Testis (tissue), 3 donors: ENCODE data around the gene WWP2. TPM values are rescaled to one million over a fixed set of nuclear protein-coding genes. Genes with fewer than 3 reads are reported as not detected.
A peak's percentile ranks its signal among the peaks of the same experiment; 100 is the strongest.
"Not testable (repeated sequence)": the region's sequence is repeated elsewhere in the genome, so short reads cannot be mapped to it uniquely, and the experiment has no call there.

Experiments used
- DNase-seq: peaks from one replicate; pipeline ENCODE4 v3.0.0-alpha.2; 2019
- H3K27ac ChIP-seq, 2 donors: fragments of 200-600 bp; sonication (generic); one replicate each; pipeline ENCODE4 v1.5.1; 2019
- H3K27me3 ChIP-seq: fragments of 200-600 bp; sonication (generic); one replicate; pipeline ENCODE4 v1.5.1; 2019
- H3K36me3 ChIP-seq: fragments of 200-600 bp; sonication (generic); one replicate; pipeline ENCODE4 v1.5.1; 2017; ENCODE audit warnings: low read depth; ENCODE audit errors: missing control alignments
- H3K4me1 ChIP-seq: fragments of 200-600 bp; sonication (generic); one replicate; pipeline ENCODE4 v1.5.1; 2019
- H3K4me3 ChIP-seq, 2 donors: fragments of 200-600 bp; sonication (generic); one replicate each; pipeline ENCODE4 v1.5.1; 2017 to 2019
- H3K9me3 ChIP-seq: fragments of 200-600 bp; sonication (generic); one replicate; pipeline ENCODE4 v1.5.1; 2017
- POLR2A ChIP-seq: fragments of 450-650 bp; IDR thresholded peaks from one replicate; pipeline ENCODE4 v1.6.1; 2017; ENCODE audit warnings: antibody characterized with exemption, mild to moderate bottlenecking, moderate library complexity
- WGBS, 2 donors: methylation state at CpG; one replicate each; pipeline ENCODE4 v1.1.5; 2018; 5-methylcytosine and 5-hydroxymethylcytosine counted together
- intact Hi-C: fragments of 100-400 bp; cut with DNase I; formaldehyde crosslinking; loops from one replicate; pipeline ENCODE4 v1.15.1; 2023; ENCODE audit warnings: low total_unique reads
- polyA plus RNA-seq: library from polyadenylated mRNA; stranded (reverse); fragments of 350-450 nt; fragmentation: Illumina TruSeq; extraction: RNeasy Lipid Tissue Mini Kit (QIAGEN cat#74804); gene quantifications from one replicate; pipeline ENCODE4 v1.2.3, GENCODE V29; 2014; ENCODE audit warnings: low read depth, low replicate concordance; ENCODE audit not compliant: insufficient read depth
- total RNA-seq, 2 donors: library from RNA; depleted of rRNA; stranded (reverse); fragments of >200 nt; gene quantifications; one replicate each; pipeline ENCODE4 v1.2.3, GENCODE V29; 2016
- TF ChIP-seq, protein P1 (sequence below), 3 experiments: fragments of 450-650 bp in 2 of 3; fragments of 200-600 bp in 1 of 3; sonication (generic) in 1 of 3; IDR thresholded peaks; one replicate each; pipeline ENCODE4 v1.5.1; 2016 to 2019; ENCODE audit warnings: antibody characterized with exemption in 3 of 3, mild to moderate bottlenecking in 2 of 3, moderate library complexity in 1 of 3

WWP2 gene
- total and polyA plus RNA-seq, 3 donors from 2014 or later: 46.4 to 60.6 (median 57.6) TPM

GRCh38 chr16:69725480-69726312, 36.4 kb upstream of the WWP2 start:
- no peaks in the 10 kb centered on the region for H3K36me3 ChIP-seq
- intact Hi-C loops: no loop called here
- H3K4me1 ChIP-seq: peaks cover 14% of the 10 kb centered on the region
- H3K9me3 ChIP-seq: no peaks in the 10 kb centered on the region
- 47 to 53% methylated on average over 24 to 32 of the region's 32 CpGs for WGBS, 2 donors
- H3K27ac ChIP-seq: peak overlapping the region in 1 of 2 donors; percentile 47
- H3K4me3 ChIP-seq: peak overlapping the region; percentile 44 to 57
- TF ChIP-seq, protein P1, sequence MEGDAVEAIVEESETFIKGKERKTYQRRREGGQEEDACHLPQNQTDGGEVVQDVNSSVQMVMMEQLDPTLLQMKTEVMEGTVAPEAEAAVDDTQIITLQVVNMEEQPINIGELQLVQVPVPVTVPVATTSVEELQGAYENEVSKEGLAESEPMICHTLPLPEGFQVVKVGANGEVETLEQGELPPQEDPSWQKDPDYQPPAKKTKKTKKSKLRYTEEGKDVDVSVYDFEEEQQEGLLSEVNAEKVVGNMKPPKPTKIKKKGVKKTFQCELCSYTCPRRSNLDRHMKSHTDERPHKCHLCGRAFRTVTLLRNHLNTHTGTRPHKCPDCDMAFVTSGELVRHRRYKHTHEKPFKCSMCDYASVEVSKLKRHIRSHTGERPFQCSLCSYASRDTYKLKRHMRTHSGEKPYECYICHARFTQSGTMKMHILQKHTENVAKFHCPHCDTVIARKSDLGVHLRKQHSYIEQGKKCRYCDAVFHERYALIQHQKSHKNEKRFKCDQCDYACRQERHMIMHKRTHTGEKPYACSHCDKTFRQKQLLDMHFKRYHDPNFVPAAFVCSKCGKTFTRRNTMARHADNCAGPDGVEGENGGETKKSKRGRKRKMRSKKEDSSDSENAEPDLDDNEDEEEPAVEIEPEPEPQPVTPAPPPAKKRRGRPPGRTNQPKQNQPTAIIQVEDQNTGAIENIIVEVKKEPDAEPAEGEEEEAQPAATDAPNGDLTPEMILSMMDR (IDR thresholded peaks at IDR 0.05): no peak
- TF ChIP-seq POLR2A: no peak
- no peaks in the 10 kb centered on the region for H3K27me3 ChIP-seq
- no peak for DNase-seq

DNA sequence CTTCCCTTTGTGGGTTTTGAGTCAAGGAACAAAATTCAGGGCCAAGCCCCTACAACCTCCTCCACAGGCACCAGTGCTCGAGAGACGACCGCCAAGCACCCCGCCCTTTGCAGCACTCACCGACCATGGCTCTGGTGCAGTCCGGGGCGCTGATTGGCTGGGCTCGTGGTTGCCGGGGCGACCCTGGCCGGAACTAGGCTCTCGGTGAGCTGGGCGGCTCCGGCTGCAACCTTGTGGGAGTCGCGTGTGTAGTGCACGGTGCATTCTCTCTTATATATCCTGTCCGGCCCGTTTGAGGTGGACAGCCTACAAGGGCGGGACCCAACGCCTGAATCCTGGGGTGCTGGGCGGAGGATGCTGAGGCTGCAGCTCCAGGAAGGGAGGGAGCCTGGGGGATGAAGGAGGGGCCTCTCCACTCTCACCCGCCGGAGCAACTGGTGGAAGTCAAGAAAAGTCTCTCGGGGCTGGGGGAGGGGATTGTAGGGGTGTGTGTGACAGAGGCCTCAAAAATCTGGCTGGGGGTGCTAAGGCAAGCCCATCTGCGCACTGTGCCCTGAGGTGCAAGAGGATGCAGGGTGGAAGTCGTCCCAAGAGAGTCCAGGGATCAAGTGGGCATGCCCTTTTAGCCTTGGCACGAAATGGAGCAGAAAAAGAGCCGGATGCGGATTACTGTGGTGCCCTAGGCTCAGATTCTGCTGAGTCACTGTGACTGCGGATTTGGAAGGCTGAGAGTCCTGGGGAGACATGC, 35.6 kb upstream of the WWP2 start, which contains the start of gene NQO1:
NQO1 (minus strand) TSS at position 248 of the 748 bp plus-strand sequence; CDS start at position 127, 121 bp downstream.
- DNase-seq: peak; percentile 95
- Histone ChIP-seq H3K9me3 (no peaks in the 10 kb centered on the region), H3K4me3 (peak within 1 kb of the TSS; percentile 44 to 57), H3K4me1 (peaks cover 14% of the 10 kb centered on the region), H3K27me3 (no peaks in the 10 kb centered on the region), H3K27ac (peak within 1 kb of the TSS in 1 of 2 donors; percentile 72), H3K36me3 (no peaks in the 10 kb centered on the region)
- 0 to 5% methylated on average over 11 to 30 of the region's 31 CpGs for WGBS, 2 donors
- intact Hi-C loops: no loop called here
- TF ChIP-seq POLR2A: no peak
- TF ChIP-seq, protein P1 (IDR thresholded peaks at IDR 0.05): no peak

DNA sequence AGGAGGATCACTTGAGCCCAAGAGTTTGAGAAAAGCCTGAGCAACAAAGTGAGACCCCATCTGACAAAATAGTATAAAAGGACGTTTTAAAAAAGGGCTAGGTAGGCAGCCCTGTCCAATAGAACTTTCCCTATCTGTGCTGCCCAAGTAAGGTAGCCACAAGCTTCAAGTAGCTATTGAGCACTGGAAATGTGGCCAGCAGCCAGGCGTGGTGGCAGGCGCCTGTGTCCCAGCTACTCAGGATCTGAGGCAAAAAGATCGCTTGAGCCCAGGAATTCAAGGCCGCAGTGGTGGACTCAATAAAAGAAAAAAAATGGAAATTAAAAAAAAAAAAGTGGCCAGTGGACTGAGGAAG, 34.2 kb upstream of the WWP2 start:
- H3K4me1 ChIP-seq: peaks cover 14% of the 10 kb centered on the region
- H3K9me3 ChIP-seq: no peaks in the 10 kb centered on the region
- H3K36me3 ChIP-seq: no peaks in the 10 kb centered on the region
- TF ChIP-seq, protein P1 (IDR thresholded peaks at IDR 0.05): no peak
- TF ChIP-seq POLR2A: no peak
- intact Hi-C loops: no loop called here
- 69 to 79% methylated on average over 5 of the region's 5 CpGs for WGBS, 2 donors
- DNase-seq: peak; percentile 36
- H3K27ac ChIP-seq: no peak overlapping the region
- no peak overlapping the region for H3K4me3 ChIP-seq
- H3K27me3 ChIP-seq: no peaks in the 10 kb centered on the region

- H3K4me3 ChIP-seq, intact Hi-C loops, H3K27me3 ChIP-seq, DNase-seq, H3K36me3 ChIP-seq, H3K9me3 ChIP-seq, H3K27ac ChIP-seq: not testable (repeated sequence)
- 79 to 92% methylated on average over 4 of the region's 4 CpGs for WGBS, 2 donors
- H3K4me1 ChIP-seq: peaks cover 14% of the 10 kb centered on the region
These were observed 33.1 kb upstream of the WWP2 start for GRCh38 chr16:69729030-69729429.

DNA sequence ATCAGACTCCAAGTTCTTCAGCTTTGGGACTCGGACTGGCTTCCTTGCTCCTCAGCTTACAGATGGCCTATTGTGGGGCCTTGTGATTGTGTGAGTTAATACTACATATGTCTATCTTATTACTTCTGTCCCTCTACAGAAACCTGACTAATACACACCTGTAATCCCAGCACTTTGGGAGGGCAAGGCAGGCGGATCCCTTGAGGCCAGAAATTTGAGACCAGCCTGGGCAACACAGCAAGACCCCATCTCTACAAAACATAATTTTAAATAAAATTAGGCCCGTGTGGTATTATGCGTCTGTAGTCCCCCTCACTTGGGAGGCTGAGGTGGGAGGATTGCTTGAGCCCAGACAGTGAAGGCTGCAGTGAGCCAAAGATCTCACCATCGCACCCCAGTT, 30.9 kb upstream of the WWP2 start:
- H3K4me1 ChIP-seq: peaks cover 11% of the 10 kb centered on the region
- H3K27ac ChIP-seq, H3K27me3 ChIP-seq, H3K9me3 ChIP-seq, DNase-seq, intact Hi-C loops, H3K4me3 ChIP-seq, H3K36me3 ChIP-seq: not testable (repeated sequence)
- WGBS, 2 donors: 94 to 98% methylated on average over 4 to 5 of the region's 5 CpGs
